PFSK-1 (cell line): ENCODE measurements around the gene MMP26.

Source experiments
- POLR2AphosphoS5 ChIP-seq: IDR thresholded peaks from 2 replicates; pipeline ENCODE4 v1.6.1; 2012; ENCODE audit warnings: low read depth, mild to moderate bottlenecking, control low read depth, low read length, moderate library complexity
- SIN3A ChIP-seq: IDR thresholded peaks from 2 replicates; pipeline ENCODE4 v1.6.1; 2012; ENCODE audit warnings: mild to moderate bottlenecking, low read length, moderate library complexity, borderline replicate concordance; ENCODE audit not compliant: insufficient read depth
- TF ChIP-seq, protein P1 (sequence below), 2 experiments: IDR thresholded peaks; 2 replicates each; pipeline versions ENCODE4 v1.6.1 to v1.8.0; 2011 to 2012; ENCODE audit warnings: low read depth in 2 of 2, low read length in 2 of 2, control low read depth in 1 of 2, inconsistent platforms in 1 of 2, mild to moderate bottlenecking in 1 of 2, moderate library complexity in 1 of 2; ENCODE audit not compliant: insufficient read depth in 1 of 2

DNA sequence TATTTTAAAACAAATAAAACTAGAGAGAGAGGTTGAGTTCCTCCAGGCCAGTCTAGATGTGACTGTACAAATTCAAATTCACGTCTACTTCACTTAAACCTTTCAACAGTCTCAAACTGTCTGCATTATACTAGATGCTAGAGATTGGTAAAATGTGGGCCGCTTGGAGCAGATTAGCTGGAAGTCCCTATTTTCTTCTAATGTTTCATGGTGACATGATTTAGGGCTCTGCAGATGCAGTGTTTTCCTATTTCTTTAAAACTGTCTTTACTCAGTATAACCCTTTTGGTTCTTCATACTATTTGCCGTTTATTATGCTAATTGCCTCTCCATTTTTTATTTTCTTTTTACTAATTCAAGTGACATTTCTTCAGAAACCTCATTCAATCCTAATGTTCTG is 40.4 kb upstream of the MMP26 start:
- TF ChIP-seq POLR2AphosphoS5, result no peak
- TF ChIP-seq, protein P1, sequence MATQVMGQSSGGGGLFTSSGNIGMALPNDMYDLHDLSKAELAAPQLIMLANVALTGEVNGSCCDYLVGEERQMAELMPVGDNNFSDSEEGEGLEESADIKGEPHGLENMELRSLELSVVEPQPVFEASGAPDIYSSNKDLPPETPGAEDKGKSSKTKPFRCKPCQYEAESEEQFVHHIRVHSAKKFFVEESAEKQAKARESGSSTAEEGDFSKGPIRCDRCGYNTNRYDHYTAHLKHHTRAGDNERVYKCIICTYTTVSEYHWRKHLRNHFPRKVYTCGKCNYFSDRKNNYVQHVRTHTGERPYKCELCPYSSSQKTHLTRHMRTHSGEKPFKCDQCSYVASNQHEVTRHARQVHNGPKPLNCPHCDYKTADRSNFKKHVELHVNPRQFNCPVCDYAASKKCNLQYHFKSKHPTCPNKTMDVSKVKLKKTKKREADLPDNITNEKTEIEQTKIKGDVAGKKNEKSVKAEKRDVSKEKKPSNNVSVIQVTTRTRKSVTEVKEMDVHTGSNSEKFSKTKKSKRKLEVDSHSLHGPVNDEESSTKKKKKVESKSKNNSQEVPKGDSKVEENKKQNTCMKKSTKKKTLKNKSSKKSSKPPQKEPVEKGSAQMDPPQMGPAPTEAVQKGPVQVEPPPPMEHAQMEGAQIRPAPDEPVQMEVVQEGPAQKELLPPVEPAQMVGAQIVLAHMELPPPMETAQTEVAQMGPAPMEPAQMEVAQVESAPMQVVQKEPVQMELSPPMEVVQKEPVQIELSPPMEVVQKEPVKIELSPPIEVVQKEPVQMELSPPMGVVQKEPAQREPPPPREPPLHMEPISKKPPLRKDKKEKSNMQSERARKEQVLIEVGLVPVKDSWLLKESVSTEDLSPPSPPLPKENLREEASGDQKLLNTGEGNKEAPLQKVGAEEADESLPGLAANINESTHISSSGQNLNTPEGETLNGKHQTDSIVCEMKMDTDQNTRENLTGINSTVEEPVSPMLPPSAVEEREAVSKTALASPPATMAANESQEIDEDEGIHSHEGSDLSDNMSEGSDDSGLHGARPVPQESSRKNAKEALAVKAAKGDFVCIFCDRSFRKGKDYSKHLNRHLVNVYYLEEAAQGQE (IDR thresholded peaks at IDR 0.05; ENCODE audit: insufficient read depth in 1 of 2, low read depth in 2 of 2, low read length in 2 of 2), result no peak
- TF ChIP-seq SIN3A, result no peak
